ENCODE results near the gene STOML1. TPM values are rescaled to one million over a fixed set of nuclear protein-coding genes. Genes with fewer than 3 reads are reported as not detected.
"Not testable (repeated sequence)": the region's sequence is repeated elsewhere in the genome, so short reads cannot be mapped to it uniquely, and the experiment has no call there.

Gene STOML1
- total RNA-seq, 4 donors from 2014 or later, result 15.3 to 42.1 (median 30.1) TPM

DNA sequence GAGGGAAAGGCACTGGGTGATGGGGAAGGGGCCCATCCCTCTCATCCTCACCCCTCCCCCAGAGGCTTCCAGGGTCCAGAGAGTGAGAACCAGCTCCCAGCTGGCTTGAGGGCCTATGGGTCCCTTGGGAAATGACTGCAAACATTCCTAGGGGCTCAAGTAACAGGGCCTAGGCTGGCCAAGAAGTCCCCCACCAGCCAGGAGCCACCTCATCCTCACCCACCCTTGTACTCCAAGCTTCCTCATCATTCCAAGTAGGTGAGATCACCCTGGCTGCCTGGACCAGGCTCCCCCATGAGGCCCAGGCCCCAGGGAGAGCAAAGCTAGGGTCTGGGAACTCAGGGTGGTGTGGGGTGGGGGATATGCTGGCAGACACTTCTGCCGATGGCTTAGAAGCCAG lies 51.1 kb downstream of the STOML1 start:
- Histone ChIP-seq H3K4me3 (replicated peaks in 1 of 3) (no peak overlapping the region), H3K27me3 (no peaks in the 10 kb centered on the region), H3K36me3 (no peaks in the 10 kb centered on the region), H3K9me3 (no peaks in the 10 kb centered on the region), H3K4me1 (no peaks in the 10 kb centered on the region), H3K27ac (no peak overlapping the region)
- TF ChIP-seq POLR2A (IDR thresholded peaks at IDR 0.05), result no peak
- TF ChIP-seq, protein P1, sequence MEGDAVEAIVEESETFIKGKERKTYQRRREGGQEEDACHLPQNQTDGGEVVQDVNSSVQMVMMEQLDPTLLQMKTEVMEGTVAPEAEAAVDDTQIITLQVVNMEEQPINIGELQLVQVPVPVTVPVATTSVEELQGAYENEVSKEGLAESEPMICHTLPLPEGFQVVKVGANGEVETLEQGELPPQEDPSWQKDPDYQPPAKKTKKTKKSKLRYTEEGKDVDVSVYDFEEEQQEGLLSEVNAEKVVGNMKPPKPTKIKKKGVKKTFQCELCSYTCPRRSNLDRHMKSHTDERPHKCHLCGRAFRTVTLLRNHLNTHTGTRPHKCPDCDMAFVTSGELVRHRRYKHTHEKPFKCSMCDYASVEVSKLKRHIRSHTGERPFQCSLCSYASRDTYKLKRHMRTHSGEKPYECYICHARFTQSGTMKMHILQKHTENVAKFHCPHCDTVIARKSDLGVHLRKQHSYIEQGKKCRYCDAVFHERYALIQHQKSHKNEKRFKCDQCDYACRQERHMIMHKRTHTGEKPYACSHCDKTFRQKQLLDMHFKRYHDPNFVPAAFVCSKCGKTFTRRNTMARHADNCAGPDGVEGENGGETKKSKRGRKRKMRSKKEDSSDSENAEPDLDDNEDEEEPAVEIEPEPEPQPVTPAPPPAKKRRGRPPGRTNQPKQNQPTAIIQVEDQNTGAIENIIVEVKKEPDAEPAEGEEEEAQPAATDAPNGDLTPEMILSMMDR (IDR thresholded peaks at IDR 0.05), result no peak
- WGBS, 2 donors, result 75 to 91% methylated on average over 1 of the region's 1 CpG
- intact Hi-C loops (cut with DNase I), result no loop called here
- no peak for DNase-seq

DNA sequence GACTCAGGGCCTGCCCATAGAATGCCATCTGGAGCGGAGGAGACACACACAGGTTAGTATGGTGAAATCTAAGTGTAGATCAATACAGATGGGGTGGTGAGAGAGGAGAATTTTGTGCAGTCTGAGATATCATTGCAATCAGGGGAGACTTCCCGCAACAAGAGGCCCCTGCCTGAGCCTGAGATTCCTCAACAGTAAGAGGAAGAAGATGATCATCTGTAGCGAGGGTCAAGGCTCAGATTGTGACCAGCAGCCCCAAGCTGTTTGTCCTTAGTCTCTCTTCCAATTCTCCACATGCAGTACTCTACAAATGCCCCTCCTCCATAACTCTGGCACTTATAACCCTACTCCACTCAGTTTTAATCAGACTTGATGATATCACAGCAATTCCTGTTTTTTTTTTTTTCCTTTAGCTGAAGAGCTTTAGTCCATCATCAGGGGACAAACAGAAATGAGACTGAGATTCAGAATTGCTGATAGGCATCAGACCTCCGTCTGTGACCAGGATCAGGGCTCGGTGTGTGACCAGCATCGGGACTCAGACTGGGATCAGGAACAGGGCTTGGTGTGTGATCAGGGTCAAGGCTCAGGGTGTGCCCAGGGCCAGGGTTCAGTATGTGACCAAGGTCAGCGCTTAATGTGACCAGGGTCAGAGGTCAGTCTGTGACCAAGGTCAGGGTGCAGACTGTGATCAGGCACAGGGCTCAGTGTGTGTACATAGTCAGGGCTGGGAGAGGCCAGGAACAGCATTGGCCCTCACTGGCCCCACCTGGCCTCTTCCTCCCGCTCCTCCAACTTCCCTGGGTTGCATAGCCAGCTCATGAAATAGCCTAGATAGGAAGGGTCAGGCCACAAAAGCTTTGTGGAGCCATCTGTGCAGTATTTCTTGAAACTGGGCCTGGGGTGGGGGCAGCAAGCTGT lies 51.8 kb downstream of the STOML1 start:
- intact Hi-C loops (cut with DNase I), result no loop called here
- H3K36me3 ChIP-seq, result no peaks in the 10 kb centered on the region
- WGBS, 2 donors, result 74 to 87% methylated on average over 8 of the region's 8 CpGs
- no peak overlapping the region for H3K4me3 ChIP-seq (replicated peaks in 1 of 3)
- H3K4me1 ChIP-seq, result no peaks in the 10 kb centered on the region
- no peak for DNase-seq
- TF ChIP-seq, protein P1 (IDR thresholded peaks at IDR 0.05), result no peak
- no peak for TF ChIP-seq POLR2A (IDR thresholded peaks at IDR 0.05)
- no peaks in the 10 kb centered on the region for H3K27me3 ChIP-seq
- no peak overlapping the region for H3K27ac ChIP-seq
- no peaks in the 10 kb centered on the region for H3K9me3 ChIP-seq

DNA sequence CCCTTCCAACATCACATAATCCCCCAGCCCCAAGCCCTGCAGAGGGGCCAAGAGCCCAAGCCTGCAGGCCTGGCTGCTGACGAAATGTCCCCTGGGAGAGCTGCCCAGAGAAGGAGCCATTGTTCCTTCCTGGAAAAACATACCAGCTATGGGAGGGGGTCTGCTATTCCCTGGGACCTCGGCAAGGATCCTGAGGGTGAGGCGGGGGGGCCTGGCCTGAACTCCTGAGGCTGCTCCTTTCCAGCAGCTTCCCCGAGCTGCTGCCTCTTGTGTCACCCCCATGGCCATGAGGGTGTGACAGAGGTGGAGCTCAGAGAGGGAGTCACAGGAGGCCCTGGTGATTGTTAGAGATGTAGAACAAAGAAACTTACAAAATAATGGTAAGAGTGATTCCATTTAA lies 53.0 kb downstream of the STOML1 start:
- WGBS, 2 donors, result 78 to 90% methylated on average over 4 of the region's 4 CpGs
- no peak overlapping the region for H3K27ac ChIP-seq
- no peaks in the 10 kb centered on the region for H3K27me3 ChIP-seq
- H3K9me3 ChIP-seq, result no peaks in the 10 kb centered on the region
- intact Hi-C loops (cut with DNase I), result no loop called here
- no peaks in the 10 kb centered on the region for H3K36me3 ChIP-seq
- no peak for TF ChIP-seq POLR2A (IDR thresholded peaks at IDR 0.05)
- TF ChIP-seq, protein P1 (IDR thresholded peaks at IDR 0.05), result no peak
- H3K4me1 ChIP-seq, result no peaks in the 10 kb centered on the region
- no peak overlapping the region for H3K4me3 ChIP-seq (replicated peaks in 1 of 3)
- no peak for DNase-seq

DNA sequence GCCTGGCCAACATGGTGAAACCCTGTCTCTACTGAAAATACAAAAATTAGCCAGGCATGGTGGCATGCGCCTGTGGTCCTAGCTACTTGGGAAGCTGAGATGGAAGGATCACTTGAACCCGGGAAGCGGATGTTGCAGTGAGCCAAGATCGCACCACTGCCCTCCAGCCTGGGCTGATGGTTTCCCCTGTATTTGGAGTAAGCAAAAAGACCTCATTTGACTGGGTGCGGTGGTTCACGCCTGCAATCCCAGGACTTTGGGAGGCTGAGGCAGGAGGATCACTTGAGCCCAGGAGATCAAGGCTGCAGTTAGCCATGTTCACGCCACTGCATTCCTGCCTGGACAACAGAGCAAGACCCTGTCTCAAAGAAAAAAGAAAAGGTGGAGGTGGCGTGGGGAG lies 53.6 kb downstream of the STOML1 start:
- H3K27ac ChIP-seq; H3K36me3 ChIP-seq; H3K9me3 ChIP-seq; DNase-seq; H3K4me1 ChIP-seq; H3K4me3 ChIP-seq (replicated peaks in 1 of 3); H3K27me3 ChIP-seq; intact Hi-C loops (cut with DNase I): not testable (repeated sequence)
- WGBS, 2 donors, result 94 to 96% methylated on average over 8 of the region's 8 CpGs

DNA sequence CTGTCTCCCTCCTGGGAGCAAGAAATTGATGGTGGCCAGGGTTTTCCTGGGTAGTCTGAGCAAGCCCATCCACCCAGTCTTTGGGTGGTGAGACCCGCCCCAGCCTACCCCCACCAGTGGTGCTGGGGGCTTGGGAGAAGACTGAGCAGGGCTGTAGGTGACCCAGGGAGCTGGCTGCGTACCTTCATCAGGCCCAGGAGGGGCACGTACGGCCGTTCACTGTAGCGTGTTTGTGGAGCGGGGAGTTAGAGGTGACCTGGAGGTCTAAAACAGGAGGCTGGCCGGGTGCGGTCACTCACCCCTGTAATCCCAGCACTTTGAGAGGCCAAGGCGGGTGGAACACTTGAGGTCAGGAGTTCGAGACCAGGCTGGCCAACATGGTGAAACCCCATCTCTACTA lies 54.4 kb downstream of the STOML1 start:
- no peak for DNase-seq
- Histone ChIP-seq H3K4me3 (replicated peaks in 1 of 3) (no peak overlapping the region), H3K36me3 (no peaks in the 10 kb centered on the region), H3K9me3 (no peaks in the 10 kb centered on the region), H3K4me1 (no peaks in the 10 kb centered on the region), H3K27ac (no peak overlapping the region), H3K27me3 (no peaks in the 10 kb centered on the region)
- intact Hi-C loops (cut with DNase I), result no loop called here
- TF ChIP-seq, protein P1 (IDR thresholded peaks at IDR 0.05), result no peak
- no peak for TF ChIP-seq POLR2A (IDR thresholded peaks at IDR 0.05)
- 95 to 97% methylated on average over 11 of the region's 11 CpGs for WGBS, 2 donors
